GM18867 (cell line): Measurements from ENCODE around the gene RADIL.
"Not testable (repeated sequence)": the region's sequence is repeated elsewhere in the genome, so short reads cannot be mapped to it uniquely, and the experiment has no call there.

Source experiments
- ATAC-seq: cut with Tn5 transposase; IDR thresholded peaks from one replicate; pipeline ENCODE4 v1.9.1; 2021; ENCODE audit warnings: mild to moderate bottlenecking, moderate library complexity; ENCODE audit not compliant: unreplicated experiment

The RADIL gene

GRCh38 chr7:4797858-4798705 is 85.4 kb downstream of the RADIL start:
- peak; percentile 80 for ATAC-seq

- ATAC-seq, result no peak
Measured at GRCh38 chr7:4796453-4796852, 87.1 kb downstream of the RADIL start.

- no peak for ATAC-seq
Measured at GRCh38 chr7:4794591-4795350, 88.7 kb downstream of the RADIL start.

GRCh38 chr7:4794171-4794570 is 89.3 kb downstream of the RADIL start:
- not testable (repeated sequence) for ATAC-seq

- not testable (repeated sequence) for ATAC-seq
Measured at GRCh38 chr7:4793385-4793993, 90.0 kb downstream of the RADIL start.

GRCh38 chr7:4792537-4793126 is 90.9 kb downstream of the RADIL start:
- no peak for ATAC-seq

- no peak for ATAC-seq
Measured at GRCh38 chr7:4791738-4792536, 91.6 kb downstream of the RADIL start.

- no peak for ATAC-seq
Measured at GRCh38 chr7:4791101-4791737, 92.3 kb downstream of the RADIL start.

GRCh38 chr7:4790516-4790991 is 93.0 kb downstream of the RADIL start:
- ATAC-seq, result no peak

GRCh38 chr7:4790078-4790465 is 93.4 kb downstream of the RADIL start:
- no peak for ATAC-seq

GRCh38 chr7:4789194-4790077 is 94.1 kb downstream of the RADIL start:
- ATAC-seq, result no peak

- ATAC-seq, result no peak
Measured at GRCh38 chr7:4788627-4789189, 94.8 kb downstream of the RADIL start.

- no peak for ATAC-seq
Measured at GRCh38 chr7:4787947-4788626, 95.4 kb downstream of the RADIL start.

- ATAC-seq, result no peak
Measured at GRCh38 chr7:4787541-4787940, 96.0 kb downstream of the RADIL start.

GRCh38 chr7:4786015-4786414 is 97.5 kb downstream of the RADIL start:
- ATAC-seq, result no peak

GRCh38 chr7:4785371-4785770 is 98.1 kb downstream of the RADIL start:
- ATAC-seq, result no peak

GRCh38 chr7:4784799-4785198 is 98.7 kb downstream of the RADIL start:
- ATAC-seq, result no peak

- no peak for ATAC-seq
Measured at GRCh38 chr7:4783762-4784351, 99.7 kb downstream of the RADIL start.
